Esophagus squamous epithelium (tissue), 5 donors: ENCODE data around the gene SRPRA. TPM values are rescaled to one million over a fixed set of nuclear protein-coding genes. Genes with fewer than 3 reads are reported as not detected.

Experiments used
- DNase-seq: peaks from one replicate; lab custom pipeline; 2025; lab: John Stamatoyannopoulos, UW
- H3K27ac ChIP-seq, 4 donors: fragments of 200-600 bp; sonication (generic); one replicate each; pipeline ENCODE4 v1.5.1; 2016 to 2019; ENCODE audit warnings: mild to moderate bottlenecking in 1 of 4
- H3K27me3 ChIP-seq, 4 donors: fragments of 200-600 bp; sonication (generic); 1 replicate in 3 of 4; 2 replicates in 1 of 4; pipeline versions ENCODE4 v1.5.1 to v1.6.0; 2017 to 2021; ENCODE audit warnings: antibody characterized with exemption in 1 of 4
- H3K36me3 ChIP-seq, 3 donors: fragments of 200-600 bp; sonication (generic); one replicate each; pipeline ENCODE4 v1.5.1; 2016 to 2019
- H3K4me1 ChIP-seq, 3 donors: fragments of 200-600 bp; sonication (generic); one replicate each; pipeline ENCODE4 v1.5.1; 2017 to 2019
- H3K4me3 ChIP-seq, 4 donors: fragments of 200-600 bp; sonication (generic); 1 replicate in 3 of 4; 2 replicates in 1 of 4; pipeline ENCODE4 v1.5.1; 2016 to 2019; ENCODE audit warnings: mild to moderate bottlenecking in 2 of 4, moderate library complexity in 1 of 4
- H3K9me3 ChIP-seq, 3 donors: fragments of 200-600 bp; sonication (generic); one replicate each; pipeline ENCODE4 v1.5.1; 2016 to 2019
- POLR2A ChIP-seq, 4 donors: fragments of 450-650 bp; IDR thresholded peaks; one replicate each; pipeline ENCODE4 v1.6.1; 2017; ENCODE audit warnings: antibody characterized with exemption in 4 of 4, mild to moderate bottlenecking in 4 of 4, moderate library complexity in 3 of 4
- WGBS, 2 donors: methylation state at CpG; one replicate each; pipeline ENCODE4 v1.1.5; 2018; 5-methylcytosine and 5-hydroxymethylcytosine counted together
- intact Hi-C: fragments of 100-400 bp; cut with DNase I; formaldehyde crosslinking; loops from one replicate; pipeline ENCODE4 v1.15.0; 2022
- small RNA-seq, 4 donors: library from RNA; depleted of rRNA; stranded (forward); fragments of <200 nt; gene quantifications; one replicate each; pipeline ENCODE3, GENCODE V24; 2016
- total RNA-seq, 4 donors: library from RNA; depleted of rRNA; stranded (reverse); fragments of >200 nt; gene quantifications; one replicate each; pipeline ENCODE4 v1.1.0, GENCODE V29; 2016
- TF ChIP-seq, protein P1 (sequence below), 6 experiments: fragments of 450-650 bp in 4 of 6; fragments of 200-600 bp in 2 of 6; sonication (generic) in 2 of 6; IDR thresholded peaks; one replicate each; pipeline ENCODE4 v1.5.1; 2016 to 2019; ENCODE audit warnings: antibody characterized with exemption in 6 of 6, mild to moderate bottlenecking in 4 of 6, moderate library complexity in 4 of 6
- donor health status: DM: yes; HTN: yes; CAD: no.

Gene SRPRA
- total RNA-seq, 4 donors from 2014 or later, result 60.2 to 82.0 (median 67.8) TPM

DNA sequence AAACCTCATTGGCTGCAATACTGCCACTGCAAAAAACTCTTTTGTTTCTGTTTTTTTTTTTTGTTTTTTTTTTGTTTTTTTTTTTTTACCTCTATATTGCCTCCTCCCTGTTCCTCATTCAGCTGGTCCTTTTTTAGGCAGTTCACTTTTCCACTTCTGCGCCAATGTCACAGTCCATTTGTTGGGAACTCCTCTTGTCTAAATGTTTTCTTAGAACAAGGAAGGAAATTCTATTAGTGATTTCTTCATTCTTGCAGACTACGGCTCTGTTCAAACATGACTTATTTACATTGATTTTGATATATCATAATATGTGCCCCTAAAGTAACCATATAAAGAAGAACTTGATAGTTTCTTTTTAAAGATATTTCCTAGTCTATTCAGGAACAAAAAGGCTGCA lies 54.3 kb downstream of the SRPRA start:
- Histone ChIP-seq H3K27ac (peak overlapping the region in 1 of 4 donors; percentile 7), H3K9me3 (no peaks in the 10 kb centered on the region), H3K4me3 (peak overlapping the region in 2 of 4 donors; percentile 21 to 35), H3K4me1 (peaks cover 11 to 46% (median 26%) of the 10 kb centered on the region in 3 donors), H3K36me3 (peaks cover 0 to 5% (median 2%) of the 10 kb centered on the region in 3 donors), H3K27me3 (no peaks in the 10 kb centered on the region)
- WGBS, 2 donors, result 31 to 47% methylated on average over 2 of the region's 2 CpGs
- no peak for DNase-seq
- intact Hi-C loops, result loop anchor here (5.0 kb wide), 1 partner anchor 48 kb away; no protein-coding TSS in a partner anchor
- no peak for TF ChIP-seq POLR2A (IDR thresholded peaks at IDR 0.05)
- TF ChIP-seq, protein P1, sequence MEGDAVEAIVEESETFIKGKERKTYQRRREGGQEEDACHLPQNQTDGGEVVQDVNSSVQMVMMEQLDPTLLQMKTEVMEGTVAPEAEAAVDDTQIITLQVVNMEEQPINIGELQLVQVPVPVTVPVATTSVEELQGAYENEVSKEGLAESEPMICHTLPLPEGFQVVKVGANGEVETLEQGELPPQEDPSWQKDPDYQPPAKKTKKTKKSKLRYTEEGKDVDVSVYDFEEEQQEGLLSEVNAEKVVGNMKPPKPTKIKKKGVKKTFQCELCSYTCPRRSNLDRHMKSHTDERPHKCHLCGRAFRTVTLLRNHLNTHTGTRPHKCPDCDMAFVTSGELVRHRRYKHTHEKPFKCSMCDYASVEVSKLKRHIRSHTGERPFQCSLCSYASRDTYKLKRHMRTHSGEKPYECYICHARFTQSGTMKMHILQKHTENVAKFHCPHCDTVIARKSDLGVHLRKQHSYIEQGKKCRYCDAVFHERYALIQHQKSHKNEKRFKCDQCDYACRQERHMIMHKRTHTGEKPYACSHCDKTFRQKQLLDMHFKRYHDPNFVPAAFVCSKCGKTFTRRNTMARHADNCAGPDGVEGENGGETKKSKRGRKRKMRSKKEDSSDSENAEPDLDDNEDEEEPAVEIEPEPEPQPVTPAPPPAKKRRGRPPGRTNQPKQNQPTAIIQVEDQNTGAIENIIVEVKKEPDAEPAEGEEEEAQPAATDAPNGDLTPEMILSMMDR (IDR thresholded peaks at IDR 0.05), result no peak

Small RNA genes within 50 kb of the gene (small RNA-seq; reads per million reads assigned to genes)
- 0 reads per million in 4 donors for gene RN7SL351P
- 0 reads per million in 4 donors for gene RNU4-86P

Other genes starting within 250 kb of the SRPRA start
- gene CDON, start 206.0 kb downstream of the SRPRA start, total RNA-seq, result 1 to 10 TPM; 2.5 to 5.5 (median 3.4) TPM
- gene RPUSD4, start 57.2 kb downstream of the SRPRA start, total RNA-seq, result 10 to 100 TPM; 11.7 to 28.6 (median 18.4) TPM
- 10 to 100 TPM in 3 of 4 donors, 1 to 10 TPM in 1; 6.5 to 18.5 (median 13.6) TPM for gene FAM118B, start 57.1 kb downstream of the SRPRA start, total RNA-seq
- gene FOXRED1, start 259 bp upstream of the SRPRA start, total RNA-seq, result 10 to 100 TPM in 3 of 4 donors, 1 to 10 TPM in 1; 7.5 to 31.4 (median 17.4) TPM
- gene TIRAP, start 14.2 kb upstream of the SRPRA start, total RNA-seq, result 1 to 10 TPM; 3.9 to 8.8 (median 7.3) TPM
- gene DCPS, start 35.2 kb upstream of the SRPRA start, total RNA-seq, result 10 to 100 TPM; 12.0 to 25.7 (median 14.9) TPM
- gene ST3GAL4, start 86.8 kb upstream of the SRPRA start, total RNA-seq, result 100 to 1,000 TPM in 1 of 4 donors, 10 to 100 TPM in 3; 31.0 to 110 (median 51.2) TPM